ENCODE measurements around the gene GIGYF2. TPM values are rescaled to one million over a fixed set of nuclear protein-coding genes. Genes with fewer than 3 reads are reported as not detected.

GIGYF2 gene
- total and polyA plus RNA-seq, 2 of the 13 experiments (the other 11 are each of a cell fraction or from before 2014, with no cell fraction given) = 44.9 to 73.5 TPM

- in situ Hi-C loops (cut with HindIII; ENCODE audit: extremely low pct_ligation_motif_present, low pct_unique_long_range_greater_than_20kb) (no loop called here), intact Hi-C loops (cut with micrococcal nuclease; ENCODE audit: unreplicated experiment) (no loop called here)
- H3K4me1 ChIP-seq (ENCODE audit: insufficient read depth, low read length) = peaks cover 20% of the 10 kb centered on the region
- no TSS peak for BruUV-seq (replicated peaks)
- CTCF ChIA-PET (ENCODE audit: low intra/inter-chr PET ratio, low total read pairs) = no interaction called here
- no peaks in the 10 kb centered on the region for H3K9me3 ChIP-seq (ENCODE audit: low read length)
- DNase-seq (ENCODE audit: low spot score) (no peak), FAIRE-seq (no peak), ATAC-seq (no peak)
- H3K36me3 ChIP-seq (replicated peaks in 1 of 2; ENCODE audit: control insufficient read depth in 1 of 2, insufficient read depth in 2 of 2, low read length in 2 of 2) = no peaks in the 10 kb centered on the region
- H2AFZ ChIP-seq (ENCODE audit: low read length) = no peak overlapping the region
- TF ChIP-seq CCDC6 (CRISPR knock-in tag; IDR thresholded peaks at IDR 0.05) (no peak), PHF8 (CRISPR knock-in tag; IDR thresholded peaks at IDR 0.05) (no peak), REPIN1 (CRISPR knock-in tag; IDR thresholded peaks at IDR 0.05; ENCODE audit: borderline replicate concordance, low read depth) (no peak), HIC2 (CRISPR knock-in tag; IDR thresholded peaks at IDR 0.05; ENCODE audit: low read depth) (no peak), ZKSCAN5 (CRISPR knock-in tag; IDR thresholded peaks at IDR 0.05) (no peak), ZNF205 (CRISPR knock-in tag; IDR thresholded peaks at IDR 0.05) (no peak), HNRNPK (IDR thresholded peaks at IDR 0.05; ENCODE audit: low read depth, low read length, poor library complexity, severe bottlenecking) (no peak), TAF15 (IDR thresholded peaks at IDR 0.05; ENCODE audit: low read depth, low read length, poor library complexity, severe bottlenecking) (no peak)
- no peak overlapping the region for H3K4me2 ChIP-seq (ENCODE audit: low read depth, low read length)
- 0 out of 5 replicates have a peak, but pooled peaks cover 0 to 7% of the 10 kb centered on the region in 2 experiments for H3K27me3 ChIP-seq (ENCODE audit: control insufficient read depth in 1 of 2, insufficient read depth in 2 of 2, low read length in 2 of 2)
- no peak overlapping the region for H3K9ac ChIP-seq (ENCODE audit: insufficient read depth, low read depth, low read length)
- no peak overlapping the region for H3K27ac ChIP-seq (ENCODE audit: extremely low read length, insufficient read depth, low read length)
- POLR2A ChIA-PET = no interaction called here
- H3K4me3 ChIP-seq (replicated peaks in 1 of 3; ENCODE audit: insufficient read depth in 1 of 3, low read depth in 2 of 3, low read length in 3 of 3) = no peak overlapping the region
- 84% methylated on average over 7 of the region's 7 CpGs for WGBS (ENCODE audit: low lambda C conversion rate)
- no peaks in the 10 kb centered on the region for H4K20me1 ChIP-seq (ENCODE audit: insufficient read depth, low read length)
- no peaks in the 10 kb centered on the region for H3K79me2 ChIP-seq (ENCODE audit: insufficient read depth, low read length)
Measured at GRCh38 chr2:232653441-232653840, 43.7 kb upstream of the GIGYF2 start.
